Measurements from ENCODE around the gene MAFG. TPM values are rescaled to one million over a fixed set of nuclear protein-coding genes. Genes with fewer than 3 reads are reported as not detected.

Gene MAFG
- total RNA-seq, 1 donor from 2014 or later, result 12.6 TPM

DNA sequence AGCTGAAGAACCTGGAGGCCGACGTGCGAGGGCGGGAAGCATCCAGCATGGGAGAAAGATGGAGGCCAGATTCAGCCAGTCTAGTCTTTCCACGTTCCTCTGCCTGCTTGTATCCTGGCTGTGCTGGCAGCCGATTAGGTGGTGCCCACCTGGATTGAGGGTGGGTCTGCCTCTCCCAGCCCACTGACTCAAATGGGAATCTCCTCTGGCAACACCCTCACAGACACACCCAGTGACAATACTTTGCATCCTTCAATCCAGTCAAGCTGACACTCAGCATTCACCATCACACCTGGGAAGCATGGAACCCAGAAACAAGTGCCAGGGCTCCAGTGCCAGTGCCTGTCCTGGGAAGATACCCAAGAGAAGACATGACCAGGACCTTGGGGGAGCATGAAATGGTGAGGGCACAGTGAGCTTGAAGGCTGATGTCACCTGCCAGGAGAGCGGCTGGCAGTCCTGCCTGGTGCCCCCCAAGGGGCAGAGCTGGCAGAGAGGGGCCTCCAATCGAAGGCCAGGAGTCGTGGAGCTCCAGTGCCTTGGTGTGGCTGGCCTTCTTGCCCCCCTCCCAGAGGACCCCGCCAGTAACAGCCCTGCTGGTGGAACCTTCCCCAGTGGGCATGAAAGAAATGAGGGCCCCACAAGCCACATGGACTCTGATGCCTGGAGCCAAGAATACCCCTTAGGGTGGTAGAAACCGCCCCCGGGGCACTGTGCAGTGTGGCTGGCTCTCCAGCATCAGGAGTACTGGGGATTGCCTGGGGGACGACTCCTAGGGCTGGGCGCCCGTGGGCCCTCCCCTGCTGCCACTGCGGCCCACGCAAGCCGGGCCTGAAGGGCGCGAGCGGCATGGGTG is 26.1 kb downstream of the MAFG start:
- DNase-seq (ENCODE audit: low spot score) (no peak), ATAC-seq (peak; percentile 4)

DNA sequence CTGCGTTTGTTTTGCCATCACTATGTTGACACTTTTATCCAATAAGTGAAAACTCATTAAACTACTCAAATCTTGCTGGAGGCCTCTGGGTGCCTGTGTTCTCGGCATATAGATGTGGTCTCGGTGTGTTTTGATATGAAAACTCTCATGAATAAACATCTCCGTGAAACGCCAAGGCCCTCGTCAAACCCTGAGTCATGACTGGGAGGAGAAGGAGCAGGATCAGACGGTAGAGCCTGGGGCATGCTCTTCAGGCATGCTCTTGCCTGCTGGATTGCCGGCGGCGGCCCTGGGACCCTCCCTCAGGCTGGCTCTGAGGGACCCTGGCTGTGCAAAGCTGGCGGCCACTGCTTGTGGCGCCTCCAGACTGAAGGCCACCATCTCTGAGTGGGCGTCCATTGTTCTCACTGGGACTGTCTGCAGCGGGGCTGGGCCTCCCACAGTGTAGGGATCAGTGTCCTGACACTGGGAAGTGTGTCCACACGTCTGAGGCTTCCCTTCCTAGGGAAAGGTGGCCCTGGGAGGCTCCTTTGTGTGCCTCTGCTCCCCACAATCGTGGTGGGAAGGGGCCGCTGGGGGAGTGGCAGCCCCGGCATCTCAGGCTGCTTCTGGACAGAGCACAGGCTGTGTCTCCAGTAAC is 27.2 kb downstream of the MAFG start:
- DNase-seq (ENCODE audit: low spot score) (no peak), ATAC-seq (no peak)

DNA sequence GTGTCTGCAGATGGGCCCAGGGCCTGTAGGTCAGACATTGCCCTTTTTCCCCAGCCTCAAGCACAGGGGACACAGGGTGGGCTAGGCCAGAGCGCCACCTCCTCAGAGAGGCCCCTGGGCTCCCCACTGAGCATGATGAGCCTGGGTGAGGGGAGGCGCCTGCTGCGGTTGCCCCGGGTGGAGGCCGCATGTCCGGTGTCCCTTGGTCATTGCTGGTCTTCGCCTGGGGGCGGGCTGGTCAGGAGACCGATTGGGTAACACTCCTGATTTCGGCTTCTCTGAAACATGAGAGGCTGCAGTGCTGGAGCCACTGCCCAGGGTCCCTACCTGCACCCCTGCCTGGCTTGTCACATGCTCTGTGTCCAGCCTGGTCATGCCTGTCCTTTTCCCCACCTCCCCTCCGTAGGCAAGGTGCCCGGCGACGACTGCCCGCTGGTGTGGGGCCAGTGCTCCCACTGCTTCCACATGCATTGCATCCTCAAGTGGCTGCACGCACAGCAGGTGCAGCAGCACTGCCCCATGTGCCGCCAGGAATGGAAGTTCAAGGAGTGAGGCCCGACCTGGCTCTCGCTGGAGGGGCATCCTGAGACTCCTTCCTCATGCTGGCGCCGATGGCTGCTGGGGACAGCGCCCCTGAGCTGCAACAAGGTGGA is 27.9 kb downstream of the MAFG start:
- ATAC-seq (no peak), DNase-seq (ENCODE audit: low spot score) (no peak)

DNA sequence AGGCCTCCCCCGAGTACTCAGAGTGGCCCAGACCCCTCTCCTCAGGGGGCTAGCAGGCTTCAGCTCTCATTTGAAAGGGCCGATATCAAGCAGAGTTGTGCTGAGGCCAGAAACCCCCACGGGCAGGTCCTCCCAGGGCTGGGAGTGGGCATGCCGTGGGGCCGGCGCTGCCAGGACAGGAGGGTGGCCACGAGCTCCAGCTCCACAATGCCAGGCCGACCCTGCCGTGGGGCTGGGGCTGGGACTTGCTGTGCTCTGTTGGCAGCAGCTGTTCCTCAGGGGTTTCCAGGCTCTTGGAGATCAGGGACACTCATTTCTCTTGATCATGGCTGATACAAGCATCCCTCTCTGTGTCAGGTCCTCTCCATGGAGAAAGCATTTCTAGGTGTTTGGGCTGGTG is 28.6 kb downstream of the MAFG start:
- no peak for DNase-seq (ENCODE audit: low spot score)
- no peak for ATAC-seq

DNA sequence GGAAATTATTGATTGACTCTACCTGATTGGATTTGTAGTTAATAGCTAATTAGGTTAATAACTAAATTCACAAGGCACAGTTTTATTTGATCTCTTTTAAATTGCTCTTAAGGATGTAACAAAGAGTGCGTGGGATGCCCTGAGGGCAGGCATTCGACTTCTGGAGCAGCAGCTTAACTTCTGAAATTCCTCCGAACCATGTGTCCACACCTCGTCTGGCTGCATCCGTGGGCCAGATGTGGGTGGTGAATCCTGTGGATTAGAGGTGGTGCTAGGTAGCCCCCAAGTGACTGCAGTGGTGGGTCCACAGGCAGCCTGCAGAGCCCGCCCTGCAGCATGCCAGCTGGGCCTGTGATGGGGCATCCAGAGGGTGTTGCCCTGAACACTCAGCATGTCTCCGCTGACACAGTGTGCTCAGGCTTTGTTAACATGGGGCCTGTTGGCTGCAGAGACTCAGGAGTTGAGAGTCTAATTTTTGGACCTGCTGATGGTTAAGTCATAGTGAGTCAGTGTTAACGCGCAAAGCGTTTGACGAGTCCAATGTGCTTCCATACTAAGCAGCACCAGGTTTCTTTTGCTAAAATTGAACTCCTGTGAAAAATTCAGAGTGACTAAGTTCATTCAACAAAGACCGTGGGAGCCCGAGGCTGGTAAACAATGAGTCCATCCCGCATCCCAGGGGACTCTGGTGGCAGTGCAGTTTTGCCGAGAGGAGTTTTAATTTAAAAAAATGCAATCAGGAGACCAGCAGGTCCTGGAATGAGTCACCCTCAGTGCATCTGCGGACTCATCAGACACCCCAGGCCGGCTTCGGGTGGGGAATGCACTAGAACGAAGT is 29.3 kb downstream of the MAFG start:
- DNase-seq (ENCODE audit: low spot score) (no peak), ATAC-seq (no peak)

DNA sequence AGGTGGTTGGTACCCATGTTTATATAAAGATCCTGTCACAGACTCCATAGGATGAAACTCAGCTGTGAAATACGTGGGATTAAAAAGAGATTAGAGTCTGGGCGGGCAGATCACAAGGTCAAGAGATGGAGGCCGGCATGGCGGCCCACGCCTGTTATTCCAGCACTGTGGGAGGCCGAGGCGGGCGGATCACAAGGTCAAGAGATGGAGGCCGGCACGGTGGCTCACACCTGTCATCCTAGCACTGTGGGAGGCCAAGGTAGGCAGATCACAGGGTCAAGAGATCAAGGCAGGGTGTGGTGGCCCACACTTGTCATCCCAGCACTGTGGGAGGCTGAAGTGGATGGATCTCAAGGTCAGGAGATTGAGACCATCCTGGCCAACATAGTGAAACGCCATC is 32.1 kb downstream of the MAFG start:
- ATAC-seq, result no peak
- DNase-seq (ENCODE audit: low spot score), result no peak

DNA sequence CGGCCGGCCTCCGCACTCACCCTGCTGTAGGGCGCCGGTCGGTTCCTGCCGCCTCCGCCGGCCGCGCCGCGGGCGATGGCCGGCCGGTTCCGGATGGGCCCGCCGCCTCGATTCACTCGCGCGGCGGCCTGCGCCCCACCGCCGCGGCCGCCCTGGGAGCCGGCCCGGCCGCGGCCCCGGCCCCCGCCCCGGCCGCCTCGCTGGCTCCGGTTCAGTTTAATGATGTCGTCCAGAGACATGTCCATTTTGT is 36.3 kb downstream of the MAFG start:
- ATAC-seq, result no peak
- DNase-seq (ENCODE audit: low spot score), result no peak

DNA sequence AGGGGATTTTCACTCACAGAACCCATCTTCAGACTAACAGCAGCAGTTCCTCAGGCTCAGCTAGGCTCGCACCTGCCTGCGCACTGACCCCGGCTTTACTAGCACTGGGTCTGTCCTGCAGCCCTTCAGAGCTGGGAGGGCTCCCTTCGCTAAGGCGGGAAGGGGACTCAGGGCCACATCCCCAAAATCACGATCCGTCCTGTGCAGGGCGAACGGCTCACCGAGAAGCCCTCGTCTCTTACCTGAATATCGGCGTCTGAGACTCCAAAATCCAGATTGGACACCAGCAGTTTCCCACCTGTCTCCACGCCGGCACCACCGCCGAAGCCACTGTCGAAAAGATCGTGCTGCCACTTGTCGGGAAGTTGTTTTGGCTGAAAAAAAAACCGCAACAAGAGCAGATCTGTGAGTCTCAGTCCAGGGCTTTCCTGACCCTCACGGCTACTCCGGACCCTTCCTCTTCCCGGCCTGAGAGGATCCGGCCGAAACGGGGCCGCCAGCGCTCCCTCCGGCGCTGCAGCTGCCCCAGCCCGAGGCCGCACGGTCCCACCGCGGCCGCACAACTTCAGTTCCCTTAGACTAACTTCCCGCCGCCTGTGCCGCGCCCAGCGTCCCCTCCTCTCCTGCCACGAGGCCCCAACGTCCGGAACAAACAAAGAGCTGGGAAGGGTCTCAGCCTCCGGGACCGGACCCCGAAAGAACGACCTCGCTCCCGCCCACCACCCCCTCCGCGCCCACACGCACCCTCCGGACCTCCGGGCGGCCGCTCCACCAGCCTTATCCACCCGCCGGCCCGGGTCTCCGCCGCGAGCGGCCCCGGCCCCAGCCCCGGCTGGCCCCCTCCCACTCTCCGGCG is 36.9 kb downstream of the MAFG start:
- DNase-seq (ENCODE audit: low spot score) (no peak), ATAC-seq (no peak)

DNA sequence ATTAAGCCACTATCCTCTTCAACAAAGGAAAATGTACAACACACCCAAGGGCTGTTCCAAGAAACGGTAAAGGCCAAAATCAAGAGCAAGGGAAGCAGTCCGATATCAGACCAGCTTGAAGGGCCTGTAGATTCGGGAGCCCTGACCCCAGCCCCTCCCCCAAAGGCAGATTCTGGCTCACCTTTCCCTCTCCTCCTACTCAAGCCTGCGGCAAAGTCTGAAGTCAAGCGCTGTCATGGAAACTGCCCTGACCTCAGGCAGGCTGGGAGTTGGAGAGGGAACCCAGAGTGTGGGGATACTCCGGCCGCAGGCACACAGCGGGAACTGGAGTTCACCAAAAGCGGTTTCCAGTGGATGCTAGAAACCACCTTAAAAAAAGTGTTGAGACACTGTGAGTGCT is 37.9 kb downstream of the MAFG start:
- ATAC-seq (no peak), DNase-seq (ENCODE audit: low spot score) (no peak)

DNA sequence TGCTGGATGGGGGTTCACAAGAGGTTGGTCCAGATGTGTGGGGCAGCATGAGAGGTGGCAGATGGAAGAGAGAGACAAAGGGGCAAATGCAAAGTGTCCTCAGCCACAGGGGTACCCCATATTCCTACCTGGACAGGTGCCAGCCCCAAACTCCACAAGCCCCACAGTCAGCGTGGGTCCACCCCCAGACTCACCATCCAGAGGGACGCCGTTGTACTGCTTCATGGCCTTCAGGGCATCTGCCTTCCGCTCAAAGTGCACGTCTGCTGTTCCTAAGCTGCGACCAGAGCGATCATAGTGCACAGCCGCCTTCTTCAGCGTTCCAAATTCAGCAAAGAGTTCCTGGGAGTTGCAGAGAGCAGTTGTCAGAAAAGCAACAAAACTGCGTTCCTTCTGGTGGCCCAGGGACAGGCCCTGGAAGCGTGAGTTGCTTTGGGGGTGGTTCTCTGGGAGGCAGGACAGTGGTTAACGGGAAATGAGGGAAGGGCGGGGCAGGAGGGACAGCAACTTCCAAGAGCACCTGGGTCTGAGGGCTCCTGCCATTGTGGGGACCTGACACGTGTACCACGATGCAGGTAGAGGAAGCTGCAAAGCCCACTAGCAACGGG is 38.4 kb downstream of the MAFG start:
- ATAC-seq (no peak), DNase-seq (ENCODE audit: low spot score) (no peak)

DNA sequence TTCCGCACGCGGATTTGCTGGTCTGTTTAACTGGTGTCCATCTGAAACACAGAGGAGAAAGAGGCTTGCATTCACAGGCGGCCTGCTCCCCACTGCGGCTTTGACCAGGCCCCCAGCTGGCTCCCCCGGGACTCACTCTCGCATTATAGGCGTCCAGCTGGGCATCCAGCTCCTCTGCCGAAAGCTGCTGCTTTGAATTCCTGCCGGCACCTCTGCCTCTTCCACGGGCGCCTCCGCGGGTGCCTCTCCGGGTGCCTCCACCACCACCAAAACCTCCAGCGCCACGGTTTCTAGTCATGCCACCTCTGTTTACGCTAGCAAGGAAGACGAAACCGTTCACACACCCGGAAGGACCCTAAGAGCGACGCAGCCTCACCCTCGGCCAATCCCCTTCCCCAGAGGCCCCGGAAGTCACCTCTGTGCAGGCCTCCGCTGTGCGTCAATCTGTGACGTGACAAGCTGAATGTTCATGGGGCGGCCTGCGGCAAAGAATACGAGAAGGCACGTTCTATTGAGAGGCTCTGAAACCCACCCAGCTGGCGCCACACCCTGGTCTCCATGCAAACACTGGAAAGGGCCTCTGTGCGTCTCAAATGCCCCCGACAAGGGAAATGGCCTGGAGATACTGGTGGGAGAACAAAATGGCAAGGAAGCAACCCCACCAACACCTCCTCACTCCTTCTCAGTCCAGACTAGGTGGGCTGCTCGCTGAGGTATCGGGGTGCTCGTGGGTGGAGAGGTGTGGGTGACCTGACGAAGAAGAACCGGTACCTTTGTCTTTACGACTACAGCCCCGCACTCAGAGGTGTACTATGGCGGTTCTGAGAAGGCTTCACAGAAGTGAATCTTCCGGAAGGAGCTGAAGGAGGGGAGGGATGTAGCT is 39.2 kb downstream of the MAFG start:
- ATAC-seq (no peak), DNase-seq (ENCODE audit: low spot score) (no peak)

DNA sequence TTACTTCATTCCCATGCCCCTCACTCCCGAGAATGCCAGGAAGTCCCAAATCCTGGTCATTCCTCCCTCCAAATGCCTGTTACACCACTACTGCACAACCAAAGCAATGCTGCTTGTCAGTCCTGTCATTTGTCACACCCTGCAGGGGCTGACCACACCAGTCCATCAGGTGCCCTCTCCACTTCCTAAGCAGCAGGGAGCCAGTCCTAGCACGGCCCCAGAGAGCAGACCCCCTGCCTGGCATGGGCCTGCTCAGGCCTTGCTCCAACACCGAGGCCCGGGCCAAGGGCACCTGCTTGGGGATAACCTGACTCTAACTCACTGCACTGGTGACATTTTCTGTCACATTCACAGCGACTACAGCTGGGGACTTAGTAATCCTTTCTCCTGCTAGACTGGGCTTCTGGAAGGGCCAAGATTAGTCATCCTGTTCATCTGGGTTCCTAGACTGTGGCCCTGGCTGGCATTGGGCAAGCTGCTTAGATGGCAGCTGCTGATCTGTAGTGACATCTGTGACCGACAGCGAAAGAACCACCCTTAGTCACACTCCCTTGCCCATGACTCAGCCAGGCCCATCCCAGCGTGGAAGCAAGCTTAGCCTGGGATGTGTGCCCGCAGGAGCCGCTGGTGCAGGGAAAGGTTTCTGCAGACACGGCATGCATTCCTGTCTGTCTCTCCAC is 41.5 kb downstream of the MAFG start:
- DNase-seq (ENCODE audit: low spot score) (no peak), ATAC-seq (no peak)

DNA sequence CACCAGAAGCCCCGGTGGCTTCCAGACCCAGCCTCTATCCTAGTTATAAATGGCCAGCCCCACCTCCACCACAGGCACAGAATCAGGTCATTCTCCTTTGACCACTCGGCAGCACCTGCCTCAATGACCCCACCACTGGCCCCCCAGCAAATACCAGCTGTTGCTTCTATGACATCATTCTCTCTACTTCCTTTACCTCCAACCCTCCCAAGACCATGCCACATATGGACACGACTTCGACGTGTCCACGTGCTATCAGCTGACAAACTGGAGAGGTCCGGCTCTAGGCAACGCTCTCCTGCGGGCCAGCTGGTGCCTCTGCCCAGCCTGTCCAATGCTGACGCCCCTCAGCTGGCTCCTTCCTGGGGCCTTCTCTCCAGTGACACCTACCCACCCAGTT is 42.1 kb downstream of the MAFG start:
- DNase-seq (ENCODE audit: low spot score), result no peak
- ATAC-seq, result no peak

DNA sequence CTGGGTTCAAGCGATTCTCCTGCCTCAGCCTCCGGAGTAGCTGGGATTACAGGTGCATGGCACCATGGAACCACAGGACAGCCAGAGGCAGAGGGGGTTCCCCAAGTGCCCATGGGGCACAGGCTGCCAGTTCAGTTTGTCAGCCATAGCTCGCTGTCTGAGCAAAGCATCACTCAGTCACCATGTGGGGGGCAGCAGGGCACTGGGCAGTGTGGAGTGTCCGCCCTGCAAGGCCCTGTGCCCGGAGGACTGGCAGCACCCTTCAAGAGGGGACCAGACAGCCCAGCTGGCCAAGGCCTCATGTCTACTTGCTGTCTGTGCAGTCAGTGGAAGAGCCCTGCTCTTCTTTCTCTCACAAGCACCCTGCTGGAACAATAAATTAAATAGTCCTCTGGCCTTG is 42.6 kb downstream of the MAFG start:
- DNase-seq (ENCODE audit: low spot score) (no peak), ATAC-seq (no peak)

DNA sequence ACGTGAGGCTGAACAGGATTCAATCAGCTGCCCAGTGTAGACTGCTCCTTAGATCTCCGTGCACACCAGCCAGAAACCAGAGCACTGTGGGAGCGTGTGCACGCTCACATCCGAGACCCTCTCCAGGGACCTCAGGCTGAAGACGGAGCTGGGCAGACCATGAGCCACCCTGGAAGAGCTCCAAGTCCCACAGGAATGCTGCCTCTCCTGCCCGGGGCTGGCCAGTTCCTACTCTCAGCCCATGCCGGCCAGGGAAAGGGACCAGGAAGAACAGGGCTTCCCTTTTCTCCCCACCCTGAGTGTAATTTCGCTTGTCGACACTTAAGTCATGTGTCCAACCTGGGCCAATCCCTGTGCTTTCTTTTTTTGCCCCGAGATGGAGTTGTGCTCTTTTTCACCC is 43.0 kb downstream of the MAFG start:
- ATAC-seq, result peak; percentile 25
- no peak for DNase-seq (ENCODE audit: low spot score)

DNA sequence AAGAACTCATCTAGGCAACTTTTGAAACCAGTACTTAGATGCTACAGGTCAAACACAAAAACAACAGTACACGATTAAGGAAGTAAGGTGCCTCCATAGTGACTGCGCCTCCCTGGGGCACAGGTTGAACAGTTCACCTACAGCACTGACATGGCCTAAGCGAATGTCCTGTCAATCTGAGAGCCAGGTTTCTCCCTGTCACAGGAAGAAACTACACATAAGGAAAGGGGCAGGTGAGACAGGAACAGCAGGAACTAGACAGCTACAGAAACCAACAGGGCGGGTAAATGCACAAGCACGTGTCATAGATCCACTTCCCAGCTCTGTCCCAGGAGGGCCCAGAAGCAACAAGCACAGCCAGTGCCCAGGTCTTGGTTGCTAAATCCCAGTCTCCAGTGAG is 48.4 kb downstream of the MAFG start:
- ATAC-seq (no peak), DNase-seq (ENCODE audit: low spot score) (no peak)

DNA sequence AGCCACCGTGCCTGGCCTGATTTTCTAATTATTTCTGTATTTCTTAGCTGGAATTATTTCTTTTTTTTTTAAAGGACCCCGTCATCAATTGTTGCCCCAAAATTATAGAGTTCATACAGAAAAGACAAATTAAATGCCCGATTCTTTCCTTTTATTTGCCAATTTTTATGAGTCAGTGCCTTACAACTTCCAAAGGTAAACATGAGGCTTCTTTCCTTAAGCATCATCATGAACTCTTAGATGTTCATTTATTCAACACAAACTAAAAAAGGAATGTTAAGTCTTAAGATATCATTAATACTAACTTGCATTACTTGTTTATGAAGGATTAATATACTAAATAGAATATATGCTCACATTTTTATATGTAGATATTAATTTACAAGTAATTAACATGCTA is 49.2 kb downstream of the MAFG start:
- DNase-seq (ENCODE audit: low spot score) (no peak), ATAC-seq (no peak)

DNA sequence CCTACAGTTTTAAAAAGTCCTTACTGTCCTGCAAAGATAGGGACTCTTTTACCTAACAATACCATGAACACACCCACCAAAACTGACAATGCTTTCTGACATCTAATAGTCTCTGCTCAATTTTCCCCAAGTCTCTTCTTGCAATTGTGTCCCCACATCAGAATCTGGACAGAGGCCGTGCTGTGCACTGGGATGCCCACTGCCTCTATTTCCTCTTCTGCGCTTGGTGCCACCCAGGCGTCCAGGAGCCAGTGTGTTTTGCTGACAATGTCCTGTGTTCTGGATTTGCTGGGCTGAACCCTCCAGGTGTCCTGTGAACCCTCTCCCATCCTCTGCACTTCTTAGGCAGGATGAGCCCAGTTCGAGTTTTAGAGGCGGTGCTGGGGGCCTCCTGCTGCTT is 50.0 kb downstream of the MAFG start:
- DNase-seq (ENCODE audit: low spot score) (no peak), ATAC-seq (no peak)
